ENCODE results near the gene MAP2K2. TPM values are rescaled to one million over a fixed set of nuclear protein-coding genes. Genes with fewer than 3 reads are reported as not detected.
A peak's percentile ranks its signal among the peaks of the same experiment; 100 is the strongest.

Gene MAP2K2
- total RNA-seq, 2 donors from 2014 or later, result 191 TPM

- peaks cover 5% of the 10 kb centered on the region for H3K27me3 ChIP-seq (ENCODE audit: control insufficient read depth, insufficient read depth, low read length, poor library complexity, severe bottlenecking)
- peak overlapping the region; percentile 73 for H3K4me3 Mint-ChIP-seq
- H3K4me1 Mint-ChIP-seq, result peaks cover 3% of the 10 kb centered on the region
- DNase-seq, result no peak
- peaks cover 1% of the 10 kb centered on the region for H3K27me3 Mint-ChIP-seq (ENCODE audit: insufficient read depth)
- TF ChIP-seq CTCF (conservative IDR thresholded peaks at IDR 0.05), result no peak
- H3K36me3 Mint-ChIP-seq (ENCODE audit: low read depth), result peaks cover 3% of the 10 kb centered on the region
- no peak overlapping the region for H3K4me3 ChIP-seq (ENCODE audit: low read length)
- H3K9ac ChIP-seq (ENCODE audit: extremely low read depth, low read length, poor library complexity, severe bottlenecking), result no peak overlapping the region
- no peaks in the 10 kb centered on the region for H3K9me3 Mint-ChIP-seq
- H3K27ac Mint-ChIP-seq, result no peak overlapping the region
- 93 to 94% methylated on average over 17 to 30 of the region's 30 CpGs for WGBS, 2 experiments (ENCODE audit: insufficient coverage in 1 of 2, insufficient read length in 1 of 2)
- H3K36me3 ChIP-seq (ENCODE audit: control insufficient read depth, insufficient read depth, low read length), result peaks cover 10% of the 10 kb centered on the region
- no peak overlapping the region for H3K27ac ChIP-seq (ENCODE audit: low read depth, low read length)
- no peaks in the 10 kb centered on the region for H3K4me1 ChIP-seq (ENCODE audit: control insufficient read depth, insufficient read depth, low read length)
- H3K9me3 ChIP-seq (ENCODE audit: control insufficient read depth, low read length), result no peaks in the 10 kb centered on the region
These were observed 61.2 kb downstream of the MAP2K2 start for GRCh38 chr19:4062419-4063368.

- H3K4me3 Mint-ChIP-seq, result no peak overlapping the region
- TF ChIP-seq CTCF (conservative IDR thresholded peaks at IDR 0.05), result no peak
- no peaks in the 10 kb centered on the region for H3K9me3 Mint-ChIP-seq
- no peaks in the 10 kb centered on the region for H3K27me3 Mint-ChIP-seq (ENCODE audit: insufficient read depth)
- no peak overlapping the region for H3K27ac Mint-ChIP-seq
- DNase-seq, result no peak
- 92 to 93% methylated on average over 20 to 29 of the region's 29 CpGs for WGBS, 2 experiments (ENCODE audit: insufficient coverage in 1 of 2, insufficient read length in 1 of 2)
- no peaks in the 10 kb centered on the region for H3K9me3 ChIP-seq (ENCODE audit: control insufficient read depth, low read length)
- H3K36me3 Mint-ChIP-seq (ENCODE audit: low read depth), result peaks cover 9% of the 10 kb centered on the region
- no peak overlapping the region for H3K27ac ChIP-seq (ENCODE audit: low read depth, low read length)
- H3K9ac ChIP-seq (ENCODE audit: extremely low read depth, low read length, poor library complexity, severe bottlenecking), result no peak overlapping the region
- no peaks in the 10 kb centered on the region for H3K4me1 ChIP-seq (ENCODE audit: control insufficient read depth, insufficient read depth, low read length)
- H3K36me3 ChIP-seq (ENCODE audit: control insufficient read depth, insufficient read depth, low read length), result peaks cover 10% of the 10 kb centered on the region
- H3K4me3 ChIP-seq (ENCODE audit: low read length), result no peak overlapping the region
- H3K4me1 Mint-ChIP-seq, result peaks cover 3% of the 10 kb centered on the region
- no peaks in the 10 kb centered on the region for H3K27me3 ChIP-seq (ENCODE audit: control insufficient read depth, insufficient read depth, low read length, poor library complexity, severe bottlenecking)
These were observed 62.1 kb downstream of the MAP2K2 start for GRCh38 chr19:4061683-4062418.

- 90 to 92% methylated on average over 4 to 23 of the region's 23 CpGs for WGBS, 2 experiments (ENCODE audit: insufficient coverage in 1 of 2, insufficient read length in 1 of 2)
- Histone ChIP-seq H3K4me1 (ENCODE audit: control insufficient read depth, insufficient read depth, low read length) (no peaks in the 10 kb centered on the region), H3K27me3 (ENCODE audit: control insufficient read depth, insufficient read depth, low read length, poor library complexity, severe bottlenecking) (no peaks in the 10 kb centered on the region), H3K27ac (ENCODE audit: low read depth, low read length) (no peak overlapping the region), H3K36me3 (ENCODE audit: control insufficient read depth, insufficient read depth, low read length) (peaks cover 10% of the 10 kb centered on the region), H3K4me3 (ENCODE audit: low read length) (no peak overlapping the region), H3K9me3 (ENCODE audit: control insufficient read depth, low read length) (no peaks in the 10 kb centered on the region), H3K9ac (ENCODE audit: extremely low read depth, low read length, poor library complexity, severe bottlenecking) (no peak overlapping the region)
- DNase-seq, result no peak
- peaks cover 3% of the 10 kb centered on the region for H3K4me1 Mint-ChIP-seq
- no peak overlapping the region for H3K27ac Mint-ChIP-seq
- no peak overlapping the region for H3K4me3 Mint-ChIP-seq
- H3K27me3 Mint-ChIP-seq (ENCODE audit: insufficient read depth), result no peaks in the 10 kb centered on the region
- H3K36me3 Mint-ChIP-seq (ENCODE audit: low read depth), result peaks cover 9% of the 10 kb centered on the region
- no peaks in the 10 kb centered on the region for H3K9me3 Mint-ChIP-seq
- TF ChIP-seq CTCF (conservative IDR thresholded peaks at IDR 0.05), result no peak
These were observed 62.7 kb downstream of the MAP2K2 start for GRCh38 chr19:4061178-4061682.
